ENCODE results near the gene CYREN.
"Not testable (repeated sequence)": the region's sequence is repeated elsewhere in the genome, so short reads cannot be mapped to it uniquely, and the experiment has no call there.

The CYREN gene

GRCh38 chr7:135175931-135176330 is 5.4 kb upstream of the CYREN start:
- DNase-seq: no peak

DNA sequence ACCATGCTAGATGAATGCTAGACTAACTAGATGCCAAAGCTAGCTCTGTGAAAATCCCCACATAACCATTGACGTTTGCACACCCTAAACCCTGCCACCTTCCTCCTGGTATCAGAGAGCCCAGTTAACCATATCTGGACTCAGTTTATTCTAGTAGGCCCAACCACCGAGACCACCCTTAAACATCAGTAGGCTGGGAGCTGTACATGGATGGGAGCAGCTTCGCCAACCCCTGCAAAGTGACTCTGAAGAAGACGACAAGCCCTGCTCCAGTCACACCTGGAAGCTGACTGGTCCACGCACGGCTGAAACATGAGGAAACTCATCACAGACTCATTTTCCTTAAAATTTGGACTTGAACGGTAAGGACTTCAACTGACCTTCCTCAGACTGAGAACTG is 4.4 kb upstream of the CYREN start:
- DNase-seq: no peak

DNA sequence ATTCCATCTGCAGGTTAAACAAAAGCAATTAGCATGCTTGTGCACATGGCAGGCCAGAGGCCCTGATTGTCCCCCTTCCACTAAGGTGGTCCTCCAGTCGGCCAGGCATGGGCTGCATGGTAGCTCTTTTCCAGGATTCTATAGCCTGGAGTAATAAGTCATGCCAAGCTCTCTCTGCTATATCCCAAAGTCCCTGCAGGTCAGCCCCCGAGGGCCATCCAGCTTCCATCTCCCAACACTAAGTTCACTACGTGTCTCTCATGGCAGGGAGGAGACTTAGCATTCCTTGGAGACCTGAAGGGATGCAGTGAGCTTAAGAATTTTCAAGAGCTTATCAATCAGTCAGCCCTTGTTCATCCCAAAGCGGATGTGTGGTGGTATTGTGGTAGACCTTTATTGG is 3.4 kb upstream of the CYREN start:
- not testable (repeated sequence) for DNase-seq

- not testable (repeated sequence) for DNase-seq
Observed at GRCh38 chr7:135171581-135172291, 1.2 kb upstream of the CYREN start.

GRCh38 chr7:135170998-135171481 is 533 bp upstream of the CYREN start:
- not testable (repeated sequence) for DNase-seq

DNA sequence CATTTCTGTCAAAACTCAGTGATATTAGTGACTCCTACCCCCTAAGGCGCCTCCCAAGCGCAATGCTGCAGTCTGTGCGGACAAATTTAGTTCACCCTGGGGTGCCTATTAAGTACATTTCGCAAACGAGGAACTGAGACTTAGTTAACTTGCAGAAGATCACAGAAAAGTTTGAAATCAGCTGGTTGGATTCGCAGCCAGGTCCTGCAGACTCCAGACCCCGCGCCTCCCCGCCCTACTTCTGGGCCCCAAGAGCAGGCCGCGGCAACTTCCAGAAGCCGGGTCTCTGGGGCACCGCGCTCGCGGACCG is 588 bp downstream of the CYREN start:
- DNase-seq: no peak

- DNase-seq: peak in 1 of 2 experiments; percentile 11
Observed at GRCh38 chr7:135169141-135169963, 1.2 kb downstream of the CYREN start.

DNA sequence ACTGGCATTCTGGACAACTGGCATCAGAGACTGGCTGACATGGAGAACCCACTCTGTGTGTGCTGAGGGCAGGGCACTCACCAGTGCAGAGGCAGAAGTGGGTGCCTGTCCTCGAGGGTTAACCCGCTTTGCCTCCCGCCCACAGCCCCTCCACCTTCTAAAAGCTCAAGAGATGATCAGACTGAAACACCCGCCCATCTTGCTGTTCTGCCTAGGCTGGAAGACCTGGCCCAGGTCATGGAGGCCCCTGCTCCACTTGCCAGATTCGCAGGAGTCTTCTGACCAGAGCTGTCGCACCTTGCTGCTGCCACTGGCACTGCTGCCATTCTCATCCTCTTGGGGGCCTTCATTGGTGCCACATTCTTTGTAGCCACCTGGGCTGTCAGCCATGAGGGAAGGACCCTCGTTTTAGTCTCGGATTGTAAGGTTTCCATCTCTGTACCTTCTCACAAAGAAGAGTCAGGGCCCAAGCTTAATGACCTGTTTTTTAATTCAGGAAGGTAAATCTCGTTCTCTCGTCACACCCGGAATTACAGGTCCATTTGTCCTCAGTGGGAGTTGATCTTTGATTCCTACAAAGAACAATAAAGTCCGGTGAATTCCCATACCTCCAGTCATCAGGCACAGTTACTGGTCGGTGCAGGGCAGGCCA is 1.9 kb downstream of the CYREN start:
- no peak for DNase-seq

GRCh38 chr7:135168001-135168400 is 2.5 kb downstream of the CYREN start:
- DNase-seq: no peak

GRCh38 chr7:135167365-135167917 is 3.1 kb downstream of the CYREN start:
- DNase-seq: no peak

GRCh38 chr7:135166338-135166990 is 4.0 kb downstream of the CYREN start:
- no peak for DNase-seq

GRCh38 chr7:135165862-135166261 is 4.6 kb downstream of the CYREN start:
- DNase-seq: no peak

GRCh38 chr7:135164357-135165061 is 6.0 kb downstream of the CYREN start:
- DNase-seq: no peak

- no peak for DNase-seq
Observed at GRCh38 chr7:135162382-135163001, 8.0 kb downstream of the CYREN start.

- DNase-seq: no peak
Observed at GRCh38 chr7:135161669-135162068, 8.8 kb downstream of the CYREN start.

DNA sequence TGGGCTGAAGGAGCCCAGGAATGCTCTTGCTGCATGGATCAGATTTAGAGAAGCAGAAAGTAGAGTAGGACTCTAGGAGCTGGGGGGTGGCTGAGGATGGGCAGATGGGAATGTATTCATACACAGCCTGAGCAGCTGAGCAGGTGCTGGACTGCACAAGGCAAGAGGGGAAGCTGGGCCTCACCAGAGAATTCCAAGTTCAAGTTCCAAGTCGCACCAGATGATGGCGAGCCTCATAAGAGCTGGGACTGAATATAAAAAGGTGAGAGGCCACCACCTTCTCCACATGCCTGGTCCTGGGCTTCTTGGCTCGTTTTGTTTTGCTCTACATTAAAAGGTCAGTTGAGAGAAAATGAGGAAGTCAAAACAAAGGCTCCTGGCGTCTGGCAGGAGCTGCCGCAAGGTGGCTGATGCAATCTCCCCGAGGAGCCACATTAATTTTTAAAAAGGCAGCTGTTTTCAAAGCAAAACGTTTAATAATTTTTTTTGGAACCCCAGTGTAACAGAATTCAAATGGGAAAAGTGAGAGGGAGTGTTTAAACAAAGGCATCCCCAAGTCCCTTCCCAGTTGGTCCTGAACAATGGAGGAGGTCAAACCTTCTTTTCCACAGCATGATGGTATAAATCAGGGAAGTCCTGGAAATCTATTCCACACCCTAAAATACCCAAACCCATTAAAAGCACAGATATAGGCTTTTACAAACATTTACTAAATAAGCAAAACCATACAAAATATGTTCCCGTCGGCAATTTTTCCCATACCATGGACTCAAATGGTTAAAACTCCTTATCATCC is 9.5 kb downstream of the CYREN start:
- no peak for DNase-seq

DNA sequence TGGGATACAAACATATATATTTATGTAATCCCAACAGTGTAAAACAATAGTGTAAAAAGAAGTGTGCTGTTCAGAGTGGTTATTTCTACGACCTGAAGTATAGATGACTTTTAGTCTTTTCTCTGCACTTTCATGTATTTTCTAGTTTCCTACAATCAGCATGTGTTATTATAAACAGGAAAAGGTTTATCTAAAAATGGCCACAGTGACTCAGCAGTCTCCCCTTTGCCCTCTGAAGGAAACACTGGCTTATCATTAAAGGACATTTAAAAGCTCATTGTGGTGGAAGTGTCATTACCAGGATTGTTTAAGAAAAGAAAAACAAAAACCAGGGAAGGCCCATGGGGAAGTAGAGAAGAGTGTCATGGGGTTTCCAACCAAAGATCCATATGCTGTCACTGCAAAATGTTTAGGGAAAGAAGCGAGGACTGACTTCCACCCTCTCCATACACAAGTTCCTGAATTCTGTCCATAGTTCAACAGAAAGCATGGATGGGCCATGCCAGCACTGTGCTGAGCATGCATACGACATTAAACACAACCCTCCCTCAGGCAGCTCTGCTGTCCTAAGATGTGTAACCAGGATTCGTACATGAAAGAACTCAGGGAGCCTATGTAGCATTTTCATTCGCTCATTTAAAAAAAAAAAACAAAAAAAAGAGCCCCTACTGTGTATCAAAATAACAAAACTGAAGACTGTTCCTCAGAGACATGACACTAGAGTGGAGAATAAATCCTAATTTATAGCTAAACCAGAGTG is 10.2 kb downstream of the CYREN start:
- DNase-seq: no peak

DNA sequence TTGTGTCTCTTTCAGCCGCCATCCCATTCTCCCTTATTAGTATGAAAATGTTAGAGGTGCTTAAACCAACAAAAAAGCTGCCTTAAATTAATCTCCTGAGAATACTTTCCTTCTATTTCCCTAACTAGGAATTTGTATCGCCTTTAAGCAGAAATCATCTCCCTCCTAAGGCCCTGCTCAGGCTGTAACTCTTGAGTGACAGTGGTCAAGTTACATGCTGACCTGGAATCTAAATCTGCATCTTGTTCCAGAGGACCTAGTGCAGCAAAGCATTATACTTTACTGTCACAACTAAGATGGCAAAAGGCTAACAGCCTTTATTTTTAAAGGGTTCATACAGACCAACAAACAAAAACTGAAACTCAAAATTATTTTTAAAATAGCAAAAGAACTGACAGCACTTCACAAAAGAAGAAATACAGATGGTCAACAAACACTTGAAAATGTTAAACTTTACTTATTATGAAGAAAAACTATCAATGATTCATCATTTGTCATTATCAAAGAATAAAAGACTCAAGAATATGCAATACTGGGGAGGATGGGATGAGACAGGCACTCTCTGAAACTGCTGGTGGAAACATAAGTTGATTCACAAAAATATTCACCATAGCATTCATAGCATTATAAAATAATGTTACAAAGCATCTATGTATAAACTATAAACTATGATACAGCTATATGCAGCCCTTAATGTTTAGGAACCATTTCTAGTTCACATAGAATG is 11.0 kb downstream of the CYREN start:
- no peak for DNase-seq

- no peak for DNase-seq
Observed at GRCh38 chr7:135158874-135159273, 11.6 kb downstream of the CYREN start.
